HepG2 (cell line): ENCODE measurements around the gene LPAR1. TPM values are rescaled to one million over a fixed set of nuclear protein-coding genes. Genes with fewer than 3 reads are reported as not detected.
"Not testable (repeated sequence)": the region's sequence is repeated elsewhere in the genome, so short reads cannot be mapped to it uniquely, and the experiment has no call there.

Experiments
- ATAC-seq: fragments of 200-7000 bp; cut with Tn5 transposase; 3 replicates; pipeline ENCODE4 v1.9.1; 2020; ENCODE audit warnings: mild to moderate bottlenecking, moderate library complexity
- BruUV-seq: library from RNA; stranded (reverse); fragments of 400-500 nt; replicated peaks from 2 replicates; lab custom pipeline; 2021; lab: Mats Ljungman, UMichigan
- CTCF ChIA-PET: fragments of 300-600 bp; formaldehyde crosslinking; extraction: SDS; loops from one replicate; lab custom pipeline; 2021; ENCODE audit warnings: low total read pairs, inconsistent platforms, low intra/inter-chr PET ratio; lab: Yijun Ruan, JAX
- POLR2A ChIA-PET: fragments of 350-600 bp; sonication (Branson Sonifier 250); formaldehyde crosslinking; loops from one replicate; lab custom pipeline; 2020; ENCODE audit warnings: antibody characterized with exemption, inconsistent platforms; lab: Yijun Ruan, JAX
- DNase-seq: peaks from one replicate; pipeline ENCODE4 v3.0.0-alpha.2; 2015; ENCODE audit warnings: low spot score
- FAIRE-seq: peaks from 3 replicates; lab custom pipeline; 2011; peaks lifted over from hg19 to GRCh38; lab: Jason Lieb, UNC
- H2AFZ ChIP-seq: one replicate; pipeline ENCODE4 v1.6.1; 2011; ENCODE audit warnings: low read length, inconsistent platforms
- H3K27ac ChIP-seq: fragments of 300-600 bp; 3 replicates; pipeline ENCODE4 v1.8.0; 2011; ENCODE audit warnings: mixed run types, mild to moderate bottlenecking, mixed read lengths, low read length, inconsistent platforms; ENCODE audit not compliant: insufficient read depth; ENCODE audit errors: extremely low read length
- H3K27me3 ChIP-seq, 2 experiments: fragments of 200-600 bp in 1 of 2; 2 replicates in 1 of 2; 3 replicates in 1 of 2; pipeline versions ENCODE4 v1.6.0 to v1.8.0; 2011; ENCODE audit warnings: low read length in 2 of 2, mild to moderate bottlenecking in 2 of 2, moderate library complexity in 2 of 2, inconsistent platforms in 1 of 2; ENCODE audit not compliant: insufficient read depth in 2 of 2, control insufficient read depth in 1 of 2
- H3K36me3 ChIP-seq, 2 experiments: fragments of 200-600 bp in 1 of 2; replicated peaks in 1 of 2; 2 replicates in 1 of 2; 3 replicates in 1 of 2; pipeline versions ENCODE4 v1.5.1 to v1.8.0; 2011; ENCODE audit warnings: low read length in 2 of 2, inconsistent platforms in 1 of 2; ENCODE audit not compliant: insufficient read depth in 2 of 2, control insufficient read depth in 1 of 2
- H3K4me1 ChIP-seq: 2 replicates; pipeline ENCODE4 v1.5.1; 2012; ENCODE audit warnings: low read length, inconsistent platforms; ENCODE audit not compliant: insufficient read depth
- H3K4me2 ChIP-seq: 2 replicates; pipeline ENCODE4 v1.6.0; 2011; ENCODE audit warnings: low read depth, low read length, inconsistent platforms
- H3K4me3 ChIP-seq, 3 experiments: fragments of 200-600 bp in 1 of 3; sonication (generic), shearing (Covaris generic) in 1 of 3; replicated peaks in 1 of 3; 2 replicates each; pipeline ENCODE4 v1.5.1; 2011 to 2016; ENCODE audit warnings: low read length in 3 of 3, inconsistent platforms in 2 of 3, low read depth in 2 of 3, mild to moderate bottlenecking in 2 of 3, control low read depth in 1 of 3, mixed read lengths in 1 of 3; ENCODE audit not compliant: insufficient read depth in 1 of 3
- H3K79me2 ChIP-seq: one replicate; pipeline ENCODE4 v1.6.1; 2011; ENCODE audit warnings: low read length, inconsistent platforms; ENCODE audit not compliant: insufficient read depth
- H3K9ac ChIP-seq: 2 replicates; pipeline ENCODE4 v1.6.0; 2011; ENCODE audit warnings: mild to moderate bottlenecking, low read depth, low read length, inconsistent platforms; ENCODE audit not compliant: insufficient read depth
- H3K9me3 ChIP-seq: 2 replicates; pipeline ENCODE4 v1.5.1; 2012; ENCODE audit warnings: mild to moderate bottlenecking, low read length
- H4K20me1 ChIP-seq: 2 replicates; pipeline ENCODE4 v1.6.0; 2011; ENCODE audit warnings: inconsistent platforms, mild to moderate bottlenecking, low read length, moderate library complexity; ENCODE audit not compliant: insufficient read depth
- ARNT ChIP-seq: fragments of 450-650 bp; IDR thresholded peaks from 2 replicates; pipeline ENCODE4 v1.6.1; 2017
- BHLHE40 ChIP-seq: IDR thresholded peaks from 2 replicates; pipeline ENCODE4 v1.6.1; 2011; ENCODE audit warnings: low read length, improper control_type of control experiment
- CC2D1A ChIP-seq: sonication (generic); formaldehyde crosslinking; IDR thresholded peaks from 2 replicates; pipeline ENCODE4 v1.8.1; 2023; ENCODE audit warnings: mild to moderate bottlenecking, missing genetic modification reagents
- CEBPB ChIP-seq: IDR thresholded peaks from 2 replicates; pipeline ENCODE4 v1.6.1; 2011; ENCODE audit warnings: low read depth, low read length, improper control_type of control experiment, borderline replicate concordance
- DNMT3B ChIP-seq: conservative IDR thresholded peaks from 2 replicates; pipeline ENCODE4 v1.6.1; 2016; ENCODE audit warnings: missing biosample characterization, control low read depth
- PHF21A ChIP-seq: sonication (generic); formaldehyde crosslinking; IDR thresholded peaks from 2 replicates; pipeline ENCODE4 v1.5.0; 2020; ENCODE audit warnings: mild to moderate bottlenecking, missing genetic modification reagents
- THYN1 ChIP-seq: sonication (generic); formaldehyde crosslinking; IDR thresholded peaks from 2 replicates; pipeline ENCODE4 v1.8.1; 2023; ENCODE audit warnings: low read depth, mild to moderate bottlenecking, moderate library complexity, missing genetic modification reagents, borderline replicate concordance
- ZNF12 ChIP-seq: sonication (generic); formaldehyde crosslinking; IDR thresholded peaks from 2 replicates; pipeline ENCODE4 v1.5.0; 2020; ENCODE audit warnings: missing genetic modification reagents
- WGBS: methylation state at CpG from one replicate; pipeline ENCODE4 v1.1.6; 2017; ENCODE audit warnings: low lambda C conversion rate; 5-methylcytosine and 5-hydroxymethylcytosine counted together
- in situ Hi-C: cut with HindIII; loops from 2 replicates; pipeline ENCODE4 v1.10.0; 2017; ENCODE audit warnings: low pct_unique_long_range_greater_than_20kb; ENCODE audit not compliant: extremely low pct_ligation_motif_present
- intact Hi-C: fragments of 100-400 bp; cut with micrococcal nuclease; formaldehyde crosslinking; loops from one replicate; pipeline ENCODE4 v1.10.0; 2022; ENCODE audit not compliant: unreplicated experiment
- polyA plus RNA-seq, 8 experiments: library from polyadenylated mRNA; depleted of rRNA in 3 of 8; stranded (reverse) in 7 of 8; unstranded in 1 of 8; fragments of >200 nt; fragmentation: Illumina TruSeq in 4 of 8; extraction: Trizol in 4 of 8; gene quantifications; 2 replicates each; pipeline versions ENCODE4 v1.2.1 to v1.2.3, GENCODE V29; 2011 to 2016; ENCODE audit warnings: low read depth in 4 of 8, missing spikeins in 1 of 8, mixed read lengths in 1 of 8; ENCODE audit not compliant: insufficient read depth in 1 of 8
- total RNA-seq, 5 experiments: library from RNA; depleted of rRNA; stranded (reverse); fragments of >200 nt; fragmentation: Illumina TruSeq; extraction: Trizol; gene quantifications; 2 replicates each; pipeline ENCODE4 v1.2.3, GENCODE V29; 2016; ENCODE audit warnings: low read depth in 1 of 5

LPAR1 gene
- total and polyA plus RNA-seq, 2 of the 13 experiments (the other 11 are each of a cell fraction or from before 2014, with no cell fraction given) = not detected

DNA sequence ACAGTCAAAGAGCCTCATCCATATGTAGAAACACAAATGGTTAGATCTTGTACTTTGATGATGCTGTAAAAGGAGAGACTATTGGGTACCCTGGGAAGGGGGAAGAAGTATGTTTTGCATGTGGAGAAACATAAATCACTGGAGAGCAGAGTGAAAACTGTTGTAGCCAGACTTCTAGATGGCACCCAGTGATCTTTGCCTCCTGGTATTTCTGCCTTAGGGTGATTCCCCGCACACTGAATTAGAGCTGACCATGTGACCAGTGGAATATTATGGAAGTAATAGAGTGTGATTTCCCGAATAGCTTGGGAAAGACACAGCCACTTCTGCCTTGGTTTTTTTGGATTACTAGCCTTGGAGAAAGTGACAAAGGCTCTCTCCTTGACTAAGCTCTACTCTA lies 174.3 kb downstream of the LPAR1 start (continued):
- no peak for TF ChIP-seq CC2D1A
- TF ChIP-seq THYN1 (CRISPR knock-in tag) = no peak
- TF ChIP-seq DNMT3B = no peak
- no peak for TF ChIP-seq PHF21A (CRISPR knock-in tag)
- TF ChIP-seq ZNF12 (CRISPR knock-in tag) = no peak
- TF ChIP-seq ARNT = no peak

DNA sequence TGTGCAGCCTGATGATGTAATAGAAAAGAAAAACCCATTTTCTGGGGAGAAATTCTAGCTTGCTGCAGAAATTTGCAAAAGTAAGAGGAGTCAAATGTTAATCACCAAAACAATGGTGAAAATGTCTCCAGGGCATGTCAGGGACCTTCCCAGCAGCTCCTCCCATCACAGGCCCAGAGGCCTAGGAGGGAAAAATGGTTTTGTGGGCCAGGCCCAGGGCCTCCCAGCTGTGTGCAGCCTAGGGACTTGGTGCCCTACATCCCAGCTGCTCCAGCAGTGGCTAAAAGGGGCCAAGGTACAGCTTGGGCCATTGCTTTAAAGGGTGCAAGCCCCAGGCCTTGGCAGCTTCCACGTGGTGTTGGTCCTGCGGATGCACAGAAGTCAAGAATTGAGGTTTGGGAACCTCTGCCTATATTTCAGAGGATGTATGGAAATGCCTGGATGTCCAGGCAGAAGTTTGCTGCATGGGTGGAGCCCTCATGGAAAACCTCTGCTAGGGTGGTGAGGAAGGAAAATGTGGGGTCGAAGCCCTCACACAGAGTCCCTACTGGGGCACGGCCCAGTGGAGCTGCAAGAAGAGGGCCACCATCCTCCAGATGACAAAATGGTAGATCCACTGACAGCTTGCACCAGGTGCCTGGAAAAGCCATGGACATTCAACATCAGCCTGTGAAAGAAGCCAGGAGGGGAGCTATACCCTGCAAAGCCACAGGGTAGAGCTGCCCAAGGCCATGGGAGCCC lies 176.7 kb downstream of the LPAR1 start:
- H3K27ac ChIP-seq, BruUV-seq, POLR2A ChIA-PET, H3K79me2 ChIP-seq, H3K36me3 ChIP-seq, H3K4me2 ChIP-seq, H3K27me3 ChIP-seq, ATAC-seq, intact Hi-C loops, FAIRE-seq, DNase-seq, H3K4me3 ChIP-seq, H3K9ac ChIP-seq, H3K4me1 ChIP-seq, H4K20me1 ChIP-seq, H2AFZ ChIP-seq, CTCF ChIA-PET: not testable (repeated sequence)
- H3K9me3 ChIP-seq = peaks cover 36% of the 10 kb centered on the region
- in situ Hi-C loops = loop anchor here (25.0 kb wide), 1 partner anchor 99 kb away; no protein-coding TSS in a partner anchor
- 0% methylated on average over 2 of the region's 4 CpGs for WGBS

DNA sequence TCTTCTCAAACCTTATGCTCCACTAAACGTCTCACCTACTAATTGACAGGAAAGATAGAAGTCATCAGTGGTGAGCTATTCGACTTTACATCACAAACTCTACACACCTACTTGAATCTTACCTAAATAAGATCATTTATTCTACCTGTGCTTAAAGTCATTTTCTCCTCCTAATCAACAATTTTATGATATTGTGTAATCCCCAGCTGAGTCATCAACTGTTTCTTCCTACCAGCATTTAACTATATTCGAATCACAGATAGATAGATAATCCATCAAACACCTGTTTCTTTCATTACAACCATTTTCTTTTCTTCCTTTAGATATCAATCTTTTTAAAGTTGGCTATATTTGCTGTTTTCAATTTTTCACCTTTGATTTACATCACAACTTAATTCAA lies 181.5 kb downstream of the LPAR1 start:
- BruUV-seq = no TSS peak
- Histone ChIP-seq H3K27ac (no peak overlapping the region), H3K9ac (no peak overlapping the region), H3K27me3 (no peaks in the 10 kb centered on the region), H4K20me1 (no peaks in the 10 kb centered on the region), H3K36me3 (no peaks in the 10 kb centered on the region), H3K4me2 (no peak overlapping the region), H3K4me1 (no peaks in the 10 kb centered on the region)
- CTCF ChIA-PET = no interaction called here
- intact Hi-C loops = no loop called here
- FAIRE-seq = no peak
- DNase-seq = no peak
- TF ChIP-seq BHLHE40 (no peak), CEBPB (0 out of 2 replicates have a peak, but pooled peaks have one; percentile 8)
- TF ChIP-seq, all 625 proteins: peak for 1
- H2AFZ ChIP-seq = no peak overlapping the region
- no peak for ATAC-seq
- peaks cover 43% of the 10 kb centered on the region for H3K9me3 ChIP-seq
- H3K4me3 ChIP-seq = no peak overlapping the region
- POLR2A ChIA-PET = no interaction called here
- H3K79me2 ChIP-seq = no peaks in the 10 kb centered on the region
- 2% methylated on average over 3 of the region's 3 CpGs for WGBS
- in situ Hi-C loops = loop anchor here (25.0 kb wide), 1 partner anchor 94 kb away; no protein-coding TSS in a partner anchor
